B cell (primary cell): ENCODE measurements around the gene MARCHF7. TPM values are rescaled to one million over a fixed set of nuclear protein-coding genes. Genes with fewer than 3 reads are reported as not detected.

Source experiments
- ATAC-seq: fragments of 200-7000 bp; cut with Tn5 transposase; one replicate; pipeline ENCODE4 v1.10.0; 2021; ENCODE audit warnings: low read depth, mild to moderate bottlenecking, moderate number of reproducible peaks, moderate library complexity
- CTCF ChIA-PET: fragments of 350-600 bp; sonication (Branson Sonifier 250); formaldehyde crosslinking; loops from one replicate; lab custom pipeline; 2021; ENCODE audit warnings: antibody characterized with exemption, inconsistent platforms; lab: Charles Lee
- POLR2A ChIA-PET: fragments of 350-600 bp; sonication (Branson Sonifier 250); formaldehyde crosslinking; loops from one replicate; lab custom pipeline; 2021; ENCODE audit warnings: antibody characterized with exemption; lab: Charles Lee
- DNase-seq: peaks from one replicate; pipeline ENCODE4 v3.0.0; 2013
- H2AFZ ChIP-seq: 2 replicates; pipeline ENCODE4 v1.6.1; 2012; ENCODE audit warnings: mild to moderate bottlenecking, low read depth, low read length; ENCODE audit not compliant: insufficient read depth, poor library complexity, severe bottlenecking
- H3K27ac ChIP-seq, 2 donors: 1 replicate in 1 of 2; 2 replicates in 1 of 2; pipeline ENCODE4 v1.5.1; 2012 to 2013; ENCODE audit warnings: low read length in 2 of 2, mild to moderate bottlenecking in 2 of 2, moderate library complexity in 1 of 2
- H3K27me3 ChIP-seq, 4 experiments: fragments of 200-600 bp in 1 of 4; sonication (generic) in 1 of 4; replicated peaks in 1 of 4; 1 replicate in 2 of 4; 2 replicates in 2 of 4; pipeline versions ENCODE4 v1.6.1 to v1.7.0; 2013 to 2016; ENCODE audit warnings: low read length in 3 of 4, mild to moderate bottlenecking in 2 of 4, mixed read lengths in 1 of 4, moderate library complexity in 1 of 4; ENCODE audit not compliant: insufficient read depth in 4 of 4, control insufficient read depth in 3 of 4; ENCODE audit errors: control extremely low read depth in 1 of 4
- H3K36me3 ChIP-seq, 2 experiments: replicated peaks in 1 of 2; 1 replicate in 1 of 2; 2 replicates in 1 of 2; pipeline versions ENCODE4 v1.6.1 to v1.7.1; 2013; ENCODE audit warnings: low read length in 1 of 2; ENCODE audit not compliant: insufficient read depth in 2 of 2, control insufficient read depth in 1 of 2; ENCODE audit errors: control extremely low read depth in 1 of 2, extremely low read depth in 1 of 2
- H3K4me1 ChIP-seq, 2 donors: fragments of 200-600 bp in 1 of 2; sonication (generic) in 1 of 2; 1 replicate in 1 of 2; 2 replicates in 1 of 2; pipeline versions ENCODE4 v1.5.1 to v1.6.1; 2013 to 2017; ENCODE audit warnings: low read length in 2 of 2; ENCODE audit not compliant: control insufficient read depth in 2 of 2, insufficient read depth in 2 of 2
- H3K4me2 ChIP-seq: replicated peaks from 2 replicates; pipeline ENCODE3; 2012; ENCODE audit warnings: mild to moderate bottlenecking, low read depth, low read length; ENCODE audit not compliant: poor library complexity, severe bottlenecking
- H3K4me3 ChIP-seq, 5 experiments: fragments of 200-600 bp in 1 of 5; sonication (generic) in 1 of 5; 1 replicate in 3 of 5; 2 replicates in 2 of 5; pipeline versions ENCODE4 v1.5.1 to v1.7.0; 2011 to 2016; ENCODE audit warnings: low read length in 4 of 5, mild to moderate bottlenecking in 4 of 5, low read depth in 2 of 5, control low read depth in 1 of 5, moderate library complexity in 1 of 5; ENCODE audit not compliant: insufficient read depth in 1 of 5; ENCODE audit errors: control extremely low read depth in 1 of 5, extremely low read depth in 1 of 5
- H3K79me2 ChIP-seq: fragments of 200-600 bp; sonication (generic); one replicate; pipeline ENCODE4 v1.6.0; 2016; ENCODE audit warnings: low read length; ENCODE audit not compliant: control insufficient read depth, insufficient read depth
- H3K9ac ChIP-seq: fragments of 200-600 bp; sonication (generic); 2 replicates; pipeline ENCODE4 v1.6.1; 2017; ENCODE audit warnings: mild to moderate bottlenecking, low read length, moderate library complexity
- H3K9me3 ChIP-seq, 3 donors: one replicate each; pipeline versions ENCODE4 v1.6.1 to v1.7.1; 2013; ENCODE audit warnings: low read length in 2 of 3; ENCODE audit not compliant: control insufficient read depth in 2 of 3, insufficient read depth in 1 of 3; ENCODE audit errors: control extremely low read depth in 1 of 3
- H4K20me1 ChIP-seq: 2 replicates; pipeline ENCODE4 v1.6.0; 2012; ENCODE audit warnings: mild to moderate bottlenecking, low read length; ENCODE audit not compliant: insufficient read depth, control insufficient read depth, poor library complexity, severe bottlenecking
- H3K27ac Mint-ChIP-seq: one replicate; pipeline ENCODE4 v1.8.0; 2021; ENCODE audit warnings: mixed read lengths
- H3K27me3 Mint-ChIP-seq: one replicate; pipeline ENCODE4 v1.8.0; 2021; ENCODE audit warnings: mixed read lengths
- H3K4me1 Mint-ChIP-seq: one replicate; pipeline ENCODE4 v1.8.0; 2021; ENCODE audit warnings: mixed read lengths
- H3K4me3 Mint-ChIP-seq: one replicate; pipeline ENCODE4 v1.8.0; 2021; ENCODE audit warnings: mixed read lengths
- H3K9me3 Mint-ChIP-seq: one replicate; pipeline ENCODE4 v1.8.0; 2022; ENCODE audit warnings: mixed read lengths; ENCODE audit not compliant: insufficient read depth
- EZH2 ChIP-seq: IDR thresholded peaks from 2 replicates; pipeline ENCODE4 v1.6.1; 2012; ENCODE audit warnings: borderline replicate concordance, low read depth, mild to moderate bottlenecking, moderate library complexity, low read length; ENCODE audit not compliant: insufficient read depth, poor library complexity, severe bottlenecking
- WGBS: methylation state at CpG from one replicate; pipeline ENCODE4 v1.1.5; 2013; ENCODE audit warnings: missing lambda C conversion rate; ENCODE audit not compliant: insufficient coverage; 5-methylcytosine and 5-hydroxymethylcytosine counted together
- intact Hi-C: fragments of 100-400 bp; cut with micrococcal nuclease; formaldehyde crosslinking; loops from one replicate; pipeline ENCODE4 v1.10.0; 2022
- polyA plus RNA-seq: library from polyadenylated mRNA; depleted of rRNA; stranded (reverse); fragments of >200 nt; gene quantifications from 2 replicates; pipeline ENCODE4 v1.2.3, GENCODE V29; 2012
- total RNA-seq, 2 donors: library from RNA; stranded (reverse); fragments of 120-200 nt in 1 of 2; gene quantifications; 1 replicate in 1 of 2; 2 replicates in 1 of 2; pipeline versions ENCODE4 v1.2.3 to v1.2.4, GENCODE V29; 2013 to 2022
- TF ChIP-seq, protein P1 (sequence below): fragments of 200-600 bp; IDR thresholded peaks from one replicate; pipeline ENCODE4 v1.8.0; 2022; ENCODE audit warnings: antibody characterized with exemption, mild to moderate bottlenecking

MARCHF7 gene
- total and polyA plus RNA-seq, 2 donors (not counting 1 experiment from before 2014, with no cell fraction given), result 55.4 to 109 TPM

DNA sequence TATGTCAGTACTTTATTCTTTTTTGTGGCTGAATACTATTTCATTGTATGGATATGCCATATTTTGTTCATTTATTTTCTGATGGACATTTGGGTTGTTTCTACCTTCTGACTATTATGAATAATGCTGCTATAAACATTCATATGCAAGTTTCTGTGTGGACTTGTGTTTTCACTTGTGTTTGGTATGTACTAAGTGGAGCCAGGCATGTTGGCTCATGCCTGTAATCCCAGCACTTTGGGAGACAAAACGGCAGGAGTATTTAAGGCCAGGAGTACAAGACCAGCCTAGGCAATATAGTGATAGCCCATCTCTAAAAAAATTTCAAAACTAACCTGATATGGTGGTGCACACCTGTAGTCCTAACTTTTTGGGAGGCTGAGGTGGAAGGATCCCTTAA, 23.3 kb downstream of the MARCHF7 start:
- H3K4me2 ChIP-seq, result no peak overlapping the region
- peaks cover 79% of the 10 kb centered on the region for H3K79me2 ChIP-seq
- no peak overlapping the region for H3K9ac ChIP-seq
- DNase-seq, result no peak
- no peak overlapping the region for H3K27ac Mint-ChIP-seq
- H3K27me3 Mint-ChIP-seq, result no peaks in the 10 kb centered on the region
- no peak overlapping the region for H2AFZ ChIP-seq
- no peak overlapping the region for H3K27ac ChIP-seq
- H3K4me3 Mint-ChIP-seq, result no peak overlapping the region
- no peak overlapping the region for H3K4me3 ChIP-seq
- no CpG with 5 or more reads among the region's 1 CpG for WGBS
- no peaks in the 10 kb centered on the region for H3K9me3 Mint-ChIP-seq
- no peak for TF ChIP-seq EZH2
- TF ChIP-seq, protein P1, sequence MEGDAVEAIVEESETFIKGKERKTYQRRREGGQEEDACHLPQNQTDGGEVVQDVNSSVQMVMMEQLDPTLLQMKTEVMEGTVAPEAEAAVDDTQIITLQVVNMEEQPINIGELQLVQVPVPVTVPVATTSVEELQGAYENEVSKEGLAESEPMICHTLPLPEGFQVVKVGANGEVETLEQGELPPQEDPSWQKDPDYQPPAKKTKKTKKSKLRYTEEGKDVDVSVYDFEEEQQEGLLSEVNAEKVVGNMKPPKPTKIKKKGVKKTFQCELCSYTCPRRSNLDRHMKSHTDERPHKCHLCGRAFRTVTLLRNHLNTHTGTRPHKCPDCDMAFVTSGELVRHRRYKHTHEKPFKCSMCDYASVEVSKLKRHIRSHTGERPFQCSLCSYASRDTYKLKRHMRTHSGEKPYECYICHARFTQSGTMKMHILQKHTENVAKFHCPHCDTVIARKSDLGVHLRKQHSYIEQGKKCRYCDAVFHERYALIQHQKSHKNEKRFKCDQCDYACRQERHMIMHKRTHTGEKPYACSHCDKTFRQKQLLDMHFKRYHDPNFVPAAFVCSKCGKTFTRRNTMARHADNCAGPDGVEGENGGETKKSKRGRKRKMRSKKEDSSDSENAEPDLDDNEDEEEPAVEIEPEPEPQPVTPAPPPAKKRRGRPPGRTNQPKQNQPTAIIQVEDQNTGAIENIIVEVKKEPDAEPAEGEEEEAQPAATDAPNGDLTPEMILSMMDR, result no peak
- CTCF ChIA-PET, result no interaction called here
- no peaks in the 10 kb centered on the region for H3K27me3 ChIP-seq
- no peaks in the 10 kb centered on the region for H3K4me1 ChIP-seq
- peaks cover 70% of the 10 kb centered on the region for H4K20me1 ChIP-seq
- peaks cover 10 to 63% of the 10 kb centered on the region in 2 experiments for H3K36me3 ChIP-seq
- no peak for ATAC-seq
- POLR2A ChIA-PET, result no interaction called here
- H3K4me1 Mint-ChIP-seq, result peaks cover 8% of the 10 kb centered on the region
- intact Hi-C loops, result no loop called here
- peaks cover 0 to 1% (median 0%) of the 10 kb centered on the region in 3 donors for H3K9me3 ChIP-seq

DNA sequence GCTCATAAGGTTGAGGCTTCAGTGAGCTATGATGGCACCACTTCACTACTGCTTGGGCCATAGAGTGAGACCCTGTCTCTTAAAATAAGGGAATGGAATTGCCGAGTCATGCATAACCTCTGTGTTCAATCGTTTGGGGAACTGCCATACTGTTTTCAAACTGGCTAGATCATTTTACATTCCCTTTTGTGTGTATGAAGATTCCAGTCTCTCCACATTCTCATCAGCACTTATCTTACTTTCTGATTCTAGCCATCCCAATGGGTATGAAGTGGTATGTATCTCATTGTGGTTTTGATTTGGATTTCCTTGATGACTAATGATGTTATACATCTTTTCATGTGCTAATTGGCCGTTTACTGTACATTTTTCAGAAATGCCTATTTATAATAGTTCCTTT, 23.7 kb downstream of the MARCHF7 start:
- Histone ChIP-seq H2AFZ (no peak overlapping the region), H3K27ac (no peak overlapping the region), H3K36me3 (peaks cover 10 to 59% of the 10 kb centered on the region in 2 experiments), H3K79me2 (peaks cover 76% of the 10 kb centered on the region), H3K4me3 (no peak overlapping the region), H4K20me1 (peaks cover 66% of the 10 kb centered on the region), H3K9ac (no peak overlapping the region), H3K27me3 (no peaks in the 10 kb centered on the region), H3K4me2 (no peak overlapping the region), H3K9me3 (peaks cover 0 to 1% (median 0%) of the 10 kb centered on the region in 3 donors), H3K4me1 (no peaks in the 10 kb centered on the region)
- intact Hi-C loops, result no loop called here
- ATAC-seq, result no peak
- H3K4me1 Mint-ChIP-seq, result peaks cover 8% of the 10 kb centered on the region
- no peaks in the 10 kb centered on the region for H3K27me3 Mint-ChIP-seq
- DNase-seq, result no peak
- ChIA-PET POLR2A (no interaction called here), CTCF (no interaction called here)
- TF ChIP-seq, protein P1, result no peak
- TF ChIP-seq EZH2, result no peak
- no peaks in the 10 kb centered on the region for H3K9me3 Mint-ChIP-seq
- H3K4me3 Mint-ChIP-seq, result no peak overlapping the region
- H3K27ac Mint-ChIP-seq, result no peak overlapping the region
- no CpG with 5 or more reads among the region's 3 CpGs for WGBS
